Transverse colon (tissue), 4 donors: ENCODE results near the gene PRR7. TPM values are rescaled to one million over a fixed set of nuclear protein-coding genes. Genes with fewer than 3 reads are reported as not detected.
"Not testable (repeated sequence)": the region's sequence is repeated elsewhere in the genome, so short reads cannot be mapped to it uniquely, and the experiment has no call there.

Experiments used
- DNase-seq: peaks from one replicate; pipeline ENCODE4 v3.0.0-alpha.2; 2019
- H3K27ac ChIP-seq, 4 donors: fragments of 200-600 bp; sonication (generic); 2 replicates each; pipeline ENCODE4 v1.5.1; 2016 to 2018; ENCODE audit warnings: inconsistent platforms in 4 of 4
- H3K27me3 ChIP-seq: fragments of 200-600 bp; sonication (generic); 2 replicates; pipeline ENCODE4 v1.5.1; 2017; ENCODE audit warnings: inconsistent platforms
- H3K36me3 ChIP-seq, 4 donors: fragments of 200-600 bp; sonication (generic); 2 replicates each; pipeline ENCODE4 v1.5.1; 2017 to 2019; ENCODE audit warnings: inconsistent platforms in 4 of 4
- H3K4me1 ChIP-seq, 4 donors: fragments of 200-600 bp; sonication (generic); 2 replicates each; pipeline ENCODE4 v1.5.1; 2017 to 2020; ENCODE audit warnings: inconsistent platforms in 4 of 4
- H3K4me3 ChIP-seq, 4 donors: fragments of 200-600 bp; sonication (generic); 1 replicate in 1 of 4; 2 replicates in 3 of 4; pipeline versions ENCODE4 v1.5.1 to v1.6.1; 2017 to 2019; ENCODE audit warnings: inconsistent platforms in 4 of 4
- H3K9me3 ChIP-seq, 2 donors: fragments of 200-600 bp; sonication (generic); 2 replicates each; pipeline ENCODE4 v1.5.1; 2017 to 2019; ENCODE audit warnings: inconsistent platforms in 2 of 2
- CTCF ChIP-seq, 5 experiments: fragments of 200-600 bp in 3 of 5; fragments of 450-650 bp in 2 of 5; sonication (generic) in 3 of 5; IDR thresholded peaks; 1 replicate in 2 of 5; 2 replicates in 3 of 5; pipeline ENCODE4 v1.5.1; 2016 to 2017; ENCODE audit warnings: antibody characterized with exemption in 5 of 5, inconsistent platforms in 3 of 5, mild to moderate bottlenecking in 2 of 5, moderate library complexity in 1 of 5
- EP300 ChIP-seq: sonication (generic); formaldehyde crosslinking; IDR thresholded peaks from one replicate; pipeline ENCODE4 v1.6.1; 2017; ENCODE audit warnings: antibody characterized with exemption, low read depth
- POLR2A ChIP-seq: fragments of 450-650 bp; IDR thresholded peaks from one replicate; pipeline ENCODE4 v1.6.1; 2016; ENCODE audit warnings: antibody characterized with exemption, mild to moderate bottlenecking, moderate library complexity
- POLR2AphosphoS5 ChIP-seq, 3 donors: sonication (generic); formaldehyde crosslinking; IDR thresholded peaks; one replicate each; pipeline ENCODE4 v1.6.1; 2016; ENCODE audit warnings: antibody characterized with exemption in 3 of 3
- WGBS, 2 donors: methylation state at CpG; one replicate each; pipeline ENCODE4 v1.1.5; 2018; ENCODE audit warnings: low coverage in 1 of 2; 5-methylcytosine and 5-hydroxymethylcytosine counted together
- in situ Hi-C, 4 donors: fragments of 200-750 bp; cut with MboI; loops; one replicate each; pipeline versions ENCODE4 v1.15.0 to v1.15.1; 2017; ENCODE audit warnings: low sequenced_read_pairs in 3 of 4, low pct_ligation_motif_present in 1 of 4, low pct_unique_long_range_greater_than_20kb in 1 of 4
- intact Hi-C: fragments of 100-400 bp; cut with DNase I; formaldehyde crosslinking; loops from one replicate; pipeline ENCODE4 v1.15.1; 2023; ENCODE audit warnings: low total_unique reads
- total RNA-seq, 4 donors: library from RNA; depleted of rRNA; stranded (reverse); fragments of >200 nt; gene quantifications; one replicate each; pipeline ENCODE4 v1.1.0, GENCODE V29; 2016

Gene PRR7
- total RNA-seq, 4 donors from 2014 or later: 2.1 to 5.0 (median 2.5) TPM; not detected in 1

GRCh38 chr5:177419046-177419445 is 27.6 kb upstream of the PRR7 start:
- in situ Hi-C loops (no loop called here), intact Hi-C loops (loop anchor here (5.0 to 10.0 kb wide), 2 partner anchors 796 to 893 kb away; no protein-coding TSS in a partner anchor)
- TF ChIP-seq POLR2A (no peak), POLR2AphosphoS5 (IDR thresholded peaks at IDR 0.05) (peak in 1 of 3 donors; percentile 37)
- no peaks in the 10 kb centered on the region for H3K9me3 ChIP-seq
- no peak overlapping the region for H3K27ac ChIP-seq
- H3K27me3 ChIP-seq: no peaks in the 10 kb centered on the region
- no peak overlapping the region for H3K4me3 ChIP-seq
- no peaks in the 10 kb centered on the region for H3K36me3 ChIP-seq
- 82 to 83% methylated on average over 1 to 3 of the region's 3 CpGs for WGBS, 2 donors
- DNase-seq: no peak
- H3K4me1 ChIP-seq: peaks cover 0 to 11% (median 0%) of the 10 kb centered on the region in 4 donors

- H3K9me3 ChIP-seq, in situ Hi-C loops, H3K27me3 ChIP-seq, intact Hi-C loops, DNase-seq, H3K4me3 ChIP-seq, H3K36me3 ChIP-seq: not testable (repeated sequence)
- Histone ChIP-seq H3K27ac (peak overlapping the region in 1 of 4 donors; percentile 19), H3K4me1 (peaks cover 1 to 16% (median 3%) of the 10 kb centered on the region in 4 donors)
- WGBS, 2 donors: 58% methylated on average over 7 of the region's 7 CpGs; no CpG with 5 or more reads in 1 of the 2 donors
Observed at GRCh38 chr5:177420472-177420871, 26.1 kb upstream of the PRR7 start.

- H3K4me3 ChIP-seq: no peak overlapping the region
- DNase-seq: no peak
- H3K27ac ChIP-seq: no peak overlapping the region
- in situ Hi-C loops: no loop called here
- intact Hi-C loops: no loop called here
- TF ChIP-seq POLR2A (no peak), EP300 (no peak), POLR2AphosphoS5 (IDR thresholded peaks at IDR 0.05) (no peak), CTCF (IDR thresholded peaks at IDR 0.05) (no peak)
- peaks cover 4 to 17% (median 6%) of the 10 kb centered on the region in 4 donors for H3K4me1 ChIP-seq
- no peaks in the 10 kb centered on the region for H3K36me3 ChIP-seq
- 83 to 92% methylated on average over 3 to 6 of the region's 6 CpGs for WGBS, 2 donors
- no peaks in the 10 kb centered on the region for H3K9me3 ChIP-seq
- H3K27me3 ChIP-seq: no peaks in the 10 kb centered on the region
Observed at GRCh38 chr5:177421062-177421798, 25.4 kb upstream of the PRR7 start.

- in situ Hi-C loops (no loop called here), intact Hi-C loops (no loop called here)
- TF ChIP-seq CTCF (IDR thresholded peaks at IDR 0.05) (no peak), EP300 (no peak), POLR2A (no peak), POLR2AphosphoS5 (IDR thresholded peaks at IDR 0.05) (no peak)
- H3K27ac ChIP-seq: no peak overlapping the region
- no peaks in the 10 kb centered on the region for H3K9me3 ChIP-seq
- H3K4me1 ChIP-seq: peaks cover 16 to 26% (median 19%) of the 10 kb centered on the region in 4 donors
- WGBS, 2 donors: 89 to 100% methylated on average over 1 to 2 of the region's 2 CpGs
- H3K27me3 ChIP-seq: no peaks in the 10 kb centered on the region
- H3K4me3 ChIP-seq: no peak overlapping the region
- no peak for DNase-seq
- H3K36me3 ChIP-seq: no peaks in the 10 kb centered on the region
Observed at GRCh38 chr5:177423671-177424070, 22.9 kb upstream of the PRR7 start.

GRCh38 chr5:177425196-177425800 is 21.3 kb upstream of the PRR7 start:
- H3K4me1 ChIP-seq: peaks cover 19 to 35% (median 23%) of the 10 kb centered on the region in 4 donors
- DNase-seq: no peak
- H3K4me3 ChIP-seq: peak overlapping the region in 3 of 4 donors; percentile 38 to 61 (median 43)
- no peaks in the 10 kb centered on the region for H3K27me3 ChIP-seq
- in situ Hi-C loops (no loop called here), intact Hi-C loops (no loop called here)
- no peaks in the 10 kb centered on the region for H3K9me3 ChIP-seq
- 42 to 66% methylated on average over 7 to 13 of the region's 13 CpGs for WGBS, 2 donors
- H3K36me3 ChIP-seq: no peaks in the 10 kb centered on the region
- H3K27ac ChIP-seq: peak overlapping the region; percentile 95 to 98 (median 96)
- TF ChIP-seq CTCF (IDR thresholded peaks at IDR 0.05): no peak
- TF ChIP-seq POLR2A: no peak
- TF ChIP-seq POLR2AphosphoS5 (IDR thresholded peaks at IDR 0.05): no peak
- TF ChIP-seq EP300: no peak
